ENCODE data around the gene MROH2A.
"Not testable (repeated sequence)": the region's sequence is repeated elsewhere in the genome, so short reads cannot be mapped to it uniquely, and the experiment has no call there.

MROH2A gene

GRCh38 chr2:233778030-233778429 is at the start of gene MROH2A:
Gene MROH2A, plus strand, starts transcription at chr2:233778330. Its CDS starts 1,029 bp downstream, at chr2:233779359.
- no peak for DNase-seq (ENCODE audit: low read depth in 2 of 2)

- no peak for DNase-seq (ENCODE audit: low read depth in 2 of 2)
Observed at GRCh38 chr2:233728723-233729301, 49.3 kb upstream of the MROH2A start, which contains the start of gene UGT1A3. Gene UGT1A3, plus strand, starts transcription at chr2:233729042. Its CDS starts 85 bp downstream, at chr2:233729127.

- DNase-seq (ENCODE audit: low read depth in 2 of 2) = not testable (repeated sequence)
Observed at GRCh38 chr2:233736868-233737653, 41.1 kb upstream of the MROH2A start.

GRCh38 chr2:233740870-233741269 is 37.3 kb upstream of the MROH2A start:
- no peak for DNase-seq (ENCODE audit: low read depth in 2 of 2)

- DNase-seq (ENCODE audit: low read depth in 2 of 2) = no peak
Observed at GRCh38 chr2:233743464-233744259, 34.5 kb upstream of the MROH2A start.

GRCh38 chr2:233745073-233745755 is 32.9 kb upstream of the MROH2A start:
- DNase-seq (ENCODE audit: low read depth in 2 of 2) = no peak

GRCh38 chr2:233745838-233746237 is 32.3 kb upstream of the MROH2A start:
- not testable (repeated sequence) for DNase-seq (ENCODE audit: low read depth in 2 of 2)

- no peak for DNase-seq (ENCODE audit: low read depth in 2 of 2)
Observed at GRCh38 chr2:233746475-233747282, 31.5 kb upstream of the MROH2A start.

- DNase-seq (ENCODE audit: low read depth in 2 of 2) = no peak
Observed at GRCh38 chr2:233747283-233747544, 30.9 kb upstream of the MROH2A start.

- DNase-seq (ENCODE audit: low read depth in 2 of 2) = not testable (repeated sequence)
Observed at GRCh38 chr2:233750689-233751088, 27.4 kb upstream of the MROH2A start.

- DNase-seq (ENCODE audit: low read depth in 2 of 2) = not testable (repeated sequence)
Observed at GRCh38 chr2:233751212-233752009, 26.7 kb upstream of the MROH2A start.

- DNase-seq (ENCODE audit: low read depth in 2 of 2) = no peak
Observed at GRCh38 chr2:233754872-233755611, 23.1 kb upstream of the MROH2A start.

- no peak for DNase-seq (ENCODE audit: low read depth in 2 of 2)
Observed at GRCh38 chr2:233756429-233757081, 21.6 kb upstream of the MROH2A start.

- no peak for DNase-seq (ENCODE audit: low read depth in 2 of 2)
Observed at GRCh38 chr2:233758141-233758540, 20.0 kb upstream of the MROH2A start.

GRCh38 chr2:233758849-233759248 is 19.3 kb upstream of the MROH2A start:
- DNase-seq (ENCODE audit: low read depth in 2 of 2) = no peak

- DNase-seq (ENCODE audit: low read depth in 2 of 2) = no peak
Observed at GRCh38 chr2:233760043-233760442, 18.1 kb upstream of the MROH2A start, which contains the start of gene UGT1A1. Gene UGT1A1, plus strand, starts transcription at chr2:233760270. Its CDS starts 18 bp downstream, at chr2:233760288.

- DNase-seq (ENCODE audit: low read depth in 2 of 2) = no peak
Observed at GRCh38 chr2:233761040-233761769, 16.9 kb upstream of the MROH2A start.

- DNase-seq (ENCODE audit: low read depth in 2 of 2) = no peak
Observed at GRCh38 chr2:233764264-233764663, 13.9 kb upstream of the MROH2A start.
